Karpas-422 (cell line): ENCODE results near the gene WWTR1. TPM values are rescaled to one million over a fixed set of nuclear protein-coding genes. Genes with fewer than 3 reads are reported as not detected.

Experiments
- DNase-seq: peaks from one replicate; pipeline ENCODE4 v3.0.0-alpha.2; 2015
- H2AFZ ChIP-seq: fragments of 200-600 bp; sonication (generic); 2 replicates; pipeline ENCODE4 v1.6.1; 2014; ENCODE audit warnings: antibody characterized with exemption, low read length, mixed read lengths
- H3K27ac ChIP-seq: fragments of 200-600 bp; sonication (generic); 2 replicates; pipeline ENCODE4 v1.5.1; 2014; ENCODE audit warnings: mild to moderate bottlenecking, low read length, moderate library complexity
- H3K27me3 ChIP-seq: fragments of 200-600 bp; sonication (generic); 2 replicates; pipeline ENCODE4 v1.6.1; 2014; ENCODE audit warnings: low read length, mixed read lengths
- H3K36me3 ChIP-seq: fragments of 200-600 bp; sonication (generic); 2 replicates; pipeline ENCODE4 v1.6.1; 2014; ENCODE audit warnings: low read length, mixed read lengths; ENCODE audit not compliant: insufficient read depth
- H3K4me1 ChIP-seq: fragments of 200-600 bp; sonication (generic); 2 replicates; pipeline ENCODE4 v1.6.1; 2014; ENCODE audit warnings: mild to moderate bottlenecking, low read length, mixed read lengths
- H3K4me2 ChIP-seq: fragments of 200-600 bp; sonication (generic); 2 replicates; pipeline ENCODE4 v1.6.1; 2014; ENCODE audit warnings: low read length, low read depth, mild to moderate bottlenecking; ENCODE audit not compliant: poor library complexity, severe bottlenecking
- H3K4me3 ChIP-seq: fragments of 200-600 bp; sonication (generic); 2 replicates; pipeline ENCODE4 v1.5.1; 2014; ENCODE audit warnings: mild to moderate bottlenecking, antibody characterized with exemption, low read length, mixed read lengths
- H3K79me2 ChIP-seq: fragments of 200-600 bp; sonication (generic); 2 replicates; pipeline ENCODE4 v1.6.1; 2014; ENCODE audit warnings: mild to moderate bottlenecking, low read length, mixed read lengths
- H3K9ac ChIP-seq: fragments of 200-600 bp; sonication (generic); 2 replicates; pipeline ENCODE4 v1.6.0; 2014; ENCODE audit warnings: low read length
- H3K9me2 ChIP-seq: fragments of 200-600 bp; sonication (generic), shearing (Covaris generic); replicated peaks from 2 replicates; pipeline ENCODE4 v1.6.0; 2014; ENCODE audit warnings: mild to moderate bottlenecking, low read length, moderate library complexity; ENCODE audit not compliant: insufficient read depth
- H3K9me3 ChIP-seq: fragments of 300-700, 200-600 bp; sonication (generic); 2 replicates; pipeline ENCODE4 v1.6.1; 2014; ENCODE audit warnings: low read length, mixed read lengths
- H4K20me1 ChIP-seq: fragments of 200-600 bp; sonication (generic); 2 replicates; pipeline ENCODE4 v1.6.1; 2014; ENCODE audit warnings: mild to moderate bottlenecking, antibody characterized with exemption, low read length, low read depth; ENCODE audit not compliant: insufficient read depth
- total RNA-seq: library from RNA; depleted of rRNA; stranded (reverse); fragments of >200 nt; shearing (Covaris generic); gene quantifications from 2 replicates; pipeline ENCODE4 v1.2.3, GENCODE V29; 2014; ENCODE audit warnings: low replicate concordance

WWTR1 gene
- total RNA-seq, 1 experiment from 2014 or later, result 0.11 TPM

DNA sequence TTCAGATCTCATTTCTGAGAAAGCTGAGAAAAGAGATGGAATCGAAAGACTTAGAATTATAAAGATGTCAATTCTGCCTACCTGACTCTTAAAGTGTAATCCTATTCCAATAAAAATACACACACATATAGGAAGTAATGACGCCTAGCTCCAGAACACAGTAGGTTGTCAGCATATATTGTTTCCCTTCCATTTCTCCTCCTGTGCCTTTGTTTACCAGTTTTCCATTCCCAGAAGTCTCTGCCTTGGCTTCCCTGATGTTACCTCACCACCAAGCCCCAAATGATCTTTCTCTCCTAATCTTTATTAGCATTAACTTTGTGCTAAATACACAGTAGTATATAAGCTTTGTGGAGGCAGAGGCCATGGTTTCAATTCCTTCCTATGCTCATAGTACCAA is 143.4 kb downstream of the WWTR1 start:
- H3K27me3 ChIP-seq, result no peaks in the 10 kb centered on the region
- H3K9ac ChIP-seq, result no peak overlapping the region
- H4K20me1 ChIP-seq, result no peaks in the 10 kb centered on the region
- no peak overlapping the region for H3K27ac ChIP-seq
- H3K4me1 ChIP-seq, result no peaks in the 10 kb centered on the region
- no peaks in the 10 kb centered on the region for H3K9me2 ChIP-seq
- no peak for DNase-seq
- H2AFZ ChIP-seq, result no peak overlapping the region
- no peak overlapping the region for H3K4me2 ChIP-seq
- no peaks in the 10 kb centered on the region for H3K9me3 ChIP-seq
- no peak overlapping the region for H3K4me3 ChIP-seq
- no peaks in the 10 kb centered on the region for H3K36me3 ChIP-seq
- H3K79me2 ChIP-seq, result no peaks in the 10 kb centered on the region

DNA sequence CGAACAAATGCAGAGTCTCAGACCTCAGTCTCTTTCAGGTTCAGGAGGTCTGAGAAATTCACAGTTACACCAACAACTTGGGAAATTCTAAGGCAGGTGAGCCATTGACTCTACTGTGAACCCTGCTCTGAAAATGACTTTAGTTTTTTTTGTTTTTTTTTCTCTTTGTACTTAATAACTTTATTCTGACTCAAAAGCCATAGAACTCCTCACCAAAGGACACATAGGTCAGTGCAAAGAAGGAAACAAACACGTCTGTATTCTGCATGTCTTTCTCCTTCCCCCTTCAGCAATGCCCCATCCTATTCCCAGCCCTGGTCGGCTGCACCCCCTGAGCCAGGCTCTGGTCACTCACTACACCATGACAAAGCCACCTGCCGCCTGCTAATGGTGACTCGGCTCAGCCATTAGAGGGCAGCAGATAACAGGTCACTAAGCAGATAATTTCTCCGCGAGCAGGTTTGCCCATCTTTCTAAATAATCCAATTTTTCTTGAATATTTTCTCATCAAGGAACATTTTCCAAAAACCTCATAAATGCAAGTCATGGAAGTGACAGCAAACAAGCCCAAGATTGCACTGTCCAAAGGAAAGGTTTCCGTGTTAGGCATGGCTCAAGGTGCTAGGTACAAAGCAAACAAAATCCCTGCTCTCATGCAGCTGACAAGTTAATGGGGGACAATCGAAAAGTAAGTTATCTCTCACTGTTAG is 145.6 kb downstream of the WWTR1 start:
- no peaks in the 10 kb centered on the region for H4K20me1 ChIP-seq
- no peaks in the 10 kb centered on the region for H3K36me3 ChIP-seq
- no peak overlapping the region for H3K4me2 ChIP-seq
- no peaks in the 10 kb centered on the region for H3K9me3 ChIP-seq
- H2AFZ ChIP-seq, result no peak overlapping the region
- no peaks in the 10 kb centered on the region for H3K9me2 ChIP-seq
- no peak overlapping the region for H3K9ac ChIP-seq
- no peaks in the 10 kb centered on the region for H3K79me2 ChIP-seq
- H3K27me3 ChIP-seq, result no peaks in the 10 kb centered on the region
- DNase-seq, result peak; percentile 54
- H3K4me3 ChIP-seq, result no peak overlapping the region
- no peak overlapping the region for H3K27ac ChIP-seq
- no peaks in the 10 kb centered on the region for H3K4me1 ChIP-seq

GRCh38 chr3:149511040-149511626 is 146.7 kb downstream of the WWTR1 start:
- H3K4me1 ChIP-seq, result no peaks in the 10 kb centered on the region

GRCh38 chr3:149510480-149510879 is 147.3 kb downstream of the WWTR1 start:
- no peaks in the 10 kb centered on the region for H3K79me2 ChIP-seq
- no peak for DNase-seq
- H3K36me3 ChIP-seq, result no peaks in the 10 kb centered on the region
- no peaks in the 10 kb centered on the region for H3K4me1 ChIP-seq
- H3K9me2 ChIP-seq, result no peaks in the 10 kb centered on the region
- H3K9ac ChIP-seq, result no peak overlapping the region
- no peak overlapping the region for H3K4me3 ChIP-seq
- H4K20me1 ChIP-seq, result no peaks in the 10 kb centered on the region
- no peak overlapping the region for H2AFZ ChIP-seq
- H3K27me3 ChIP-seq, result no peaks in the 10 kb centered on the region
- H3K27ac ChIP-seq, result no peak overlapping the region
- H3K9me3 ChIP-seq, result no peaks in the 10 kb centered on the region
- H3K4me2 ChIP-seq, result no peak overlapping the region

More at GRCh38 chr3:149511040-149511626, 146.7 kb downstream of the WWTR1 start:
- H3K4me3 ChIP-seq, result no peak overlapping the region
- H3K9me3 ChIP-seq, result no peaks in the 10 kb centered on the region
- DNase-seq, result no peak
- H3K36me3 ChIP-seq, result no peaks in the 10 kb centered on the region
- H3K79me2 ChIP-seq, result no peaks in the 10 kb centered on the region
- H2AFZ ChIP-seq, result no peak overlapping the region
- no peaks in the 10 kb centered on the region for H4K20me1 ChIP-seq
- no peaks in the 10 kb centered on the region for H3K9me2 ChIP-seq
- no peak overlapping the region for H3K4me2 ChIP-seq
- H3K27me3 ChIP-seq, result no peaks in the 10 kb centered on the region
- no peak overlapping the region for H3K27ac ChIP-seq
- H3K9ac ChIP-seq, result no peak overlapping the region

DNA sequence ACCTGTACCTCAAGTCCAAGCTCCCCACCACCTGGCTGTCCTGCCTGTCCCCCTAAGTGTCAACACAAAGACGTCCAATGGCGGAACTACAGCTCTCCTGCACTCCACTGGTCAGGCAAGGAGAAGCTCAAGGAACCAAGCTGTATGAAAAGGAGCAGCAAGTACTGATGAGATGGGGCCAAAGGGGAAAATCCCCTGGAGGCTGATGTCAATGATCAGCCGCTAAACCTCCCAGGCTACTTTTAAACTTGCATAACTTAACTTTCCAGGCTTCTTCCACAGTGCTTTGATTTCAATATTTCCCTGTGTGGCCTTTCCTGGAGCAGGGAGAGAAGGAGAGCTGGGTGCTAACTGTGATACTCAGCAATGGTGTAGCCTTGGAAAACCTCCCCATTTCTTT is 148.3 kb downstream of the WWTR1 start:
- no peaks in the 10 kb centered on the region for H3K9me2 ChIP-seq
- no peak overlapping the region for H3K27ac ChIP-seq
- no peak overlapping the region for H3K4me2 ChIP-seq
- H2AFZ ChIP-seq, result no peak overlapping the region
- H3K79me2 ChIP-seq, result no peaks in the 10 kb centered on the region
- no peaks in the 10 kb centered on the region for H4K20me1 ChIP-seq
- no peaks in the 10 kb centered on the region for H3K4me1 ChIP-seq
- no peaks in the 10 kb centered on the region for H3K27me3 ChIP-seq
- no peaks in the 10 kb centered on the region for H3K9me3 ChIP-seq
- no peak overlapping the region for H3K9ac ChIP-seq
- no peak for DNase-seq
- no peaks in the 10 kb centered on the region for H3K36me3 ChIP-seq
- no peak overlapping the region for H3K4me3 ChIP-seq

DNA sequence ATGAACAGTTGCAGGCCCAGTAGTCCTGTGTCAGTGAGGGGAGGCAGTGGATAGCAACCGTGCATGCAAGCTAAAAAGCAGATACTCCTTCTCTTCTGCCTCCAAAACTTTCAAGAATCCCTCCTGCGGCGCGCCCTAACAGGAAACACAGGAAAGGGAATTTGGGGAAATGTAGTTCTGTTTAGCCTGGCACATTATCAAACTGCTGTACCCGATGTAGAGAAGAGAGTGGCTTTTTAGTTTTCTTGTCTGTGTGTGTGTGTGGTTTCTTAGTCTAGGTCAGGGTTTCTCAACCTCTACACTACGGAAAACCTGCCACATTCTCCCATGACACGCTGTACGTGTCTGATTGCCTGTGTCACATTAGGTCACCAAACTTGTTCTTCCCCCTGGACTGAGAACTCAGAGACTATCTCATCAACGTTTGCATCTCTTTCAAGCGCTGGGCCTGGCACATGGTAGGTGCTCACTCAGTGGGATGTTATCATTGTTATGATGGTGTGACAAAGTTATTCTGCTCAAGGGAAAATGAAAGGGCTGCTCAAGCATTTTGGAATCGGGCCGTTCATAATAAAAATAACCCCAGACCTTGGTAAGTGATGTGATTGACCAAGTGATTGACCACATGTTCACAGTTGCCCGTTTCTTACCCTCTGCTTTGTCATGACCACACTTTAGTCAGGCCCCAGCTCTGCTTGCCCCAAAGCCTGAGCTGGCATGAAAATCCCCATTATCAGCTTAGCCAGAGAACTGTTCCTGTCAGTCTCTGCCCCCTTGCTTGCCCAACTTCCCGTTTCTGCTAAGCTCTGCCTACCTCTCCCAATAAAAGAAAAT is 150.1 kb downstream of the WWTR1 start:
- no peak for DNase-seq

DNA sequence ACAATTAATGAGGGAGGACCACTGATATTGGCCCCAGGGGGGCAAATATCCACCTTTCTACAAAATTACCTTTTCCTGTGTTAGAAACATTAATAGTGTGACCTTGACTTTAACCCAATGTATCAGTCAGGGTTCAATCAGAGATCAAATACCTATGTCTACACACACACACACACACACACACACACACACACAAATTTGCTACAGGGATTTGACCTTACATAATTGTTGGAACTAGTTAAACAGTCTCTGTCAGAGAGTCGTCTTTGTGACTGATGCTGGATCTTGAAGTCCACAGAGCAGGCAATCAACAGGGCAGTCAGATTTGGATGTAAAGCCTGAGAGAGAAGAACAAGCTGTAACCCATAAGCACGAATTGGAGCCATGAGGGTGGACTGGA is 150.9 kb downstream of the WWTR1 start:
- no peak overlapping the region for H3K4me2 ChIP-seq
- no peaks in the 10 kb centered on the region for H3K9me2 ChIP-seq
- no peak overlapping the region for H3K4me3 ChIP-seq
- H3K27ac ChIP-seq, result no peak overlapping the region
- DNase-seq, result no peak
- no peaks in the 10 kb centered on the region for H3K79me2 ChIP-seq
- H3K27me3 ChIP-seq, result no peaks in the 10 kb centered on the region
- no peak overlapping the region for H2AFZ ChIP-seq
- H4K20me1 ChIP-seq, result no peaks in the 10 kb centered on the region
- H3K9ac ChIP-seq, result no peak overlapping the region
- H3K4me1 ChIP-seq, result no peaks in the 10 kb centered on the region
- no peaks in the 10 kb centered on the region for H3K9me3 ChIP-seq
- H3K36me3 ChIP-seq, result no peaks in the 10 kb centered on the region

More for the DNA sequence above, 150.1 kb downstream of the WWTR1 start:
- Histone ChIP-seq H3K4me2 (no peak overlapping the region), H3K9me3 (no peaks in the 10 kb centered on the region), H3K9ac (no peak overlapping the region), H3K4me1 (no peaks in the 10 kb centered on the region), H3K79me2 (no peaks in the 10 kb centered on the region), H4K20me1 (no peaks in the 10 kb centered on the region), H3K36me3 (no peaks in the 10 kb centered on the region), H3K27me3 (no peaks in the 10 kb centered on the region), H3K9me2 (no peaks in the 10 kb centered on the region), H3K27ac (no peak overlapping the region), H2AFZ (no peak overlapping the region), H3K4me3 (no peak overlapping the region)

DNA sequence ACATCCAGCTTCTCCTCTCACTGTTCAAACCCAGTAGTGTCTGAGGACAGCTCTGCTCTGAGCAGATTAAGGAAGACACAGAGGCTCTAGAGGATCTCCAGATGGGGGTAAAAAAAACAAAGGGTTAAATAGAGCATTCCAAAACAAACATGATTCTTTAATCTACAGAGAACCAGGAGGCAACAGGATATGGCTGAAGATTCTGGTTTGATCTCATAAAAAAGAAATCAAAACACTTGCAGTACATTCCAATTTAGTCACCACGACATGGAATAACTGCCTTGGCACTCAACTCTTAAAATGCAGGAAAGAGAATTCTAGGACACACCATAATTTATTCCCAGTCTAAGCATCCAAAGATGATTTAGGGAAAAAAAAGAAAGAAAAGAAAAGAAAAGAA is 151.3 kb downstream of the WWTR1 start:
- no peaks in the 10 kb centered on the region for H3K9me3 ChIP-seq
- no peak overlapping the region for H3K27ac ChIP-seq
- H3K4me1 ChIP-seq, result no peaks in the 10 kb centered on the region
- DNase-seq, result no peak
- no peaks in the 10 kb centered on the region for H3K79me2 ChIP-seq
- no peak overlapping the region for H2AFZ ChIP-seq
- H3K27me3 ChIP-seq, result no peaks in the 10 kb centered on the region
- H3K9me2 ChIP-seq, result no peaks in the 10 kb centered on the region
- H3K9ac ChIP-seq, result no peak overlapping the region
- H3K36me3 ChIP-seq, result no peaks in the 10 kb centered on the region
- no peak overlapping the region for H3K4me3 ChIP-seq
- no peak overlapping the region for H3K4me2 ChIP-seq
- H4K20me1 ChIP-seq, result no peaks in the 10 kb centered on the region
